Kidney epithelial cell (primary cell): ENCODE results near the gene ERI2. TPM values are rescaled to one million over a fixed set of nuclear protein-coding genes. Genes with fewer than 3 reads are reported as not detected.
A peak's percentile ranks its signal among the peaks of the same experiment; 100 is the strongest.

ENCODE experiments used
- DNase-seq: peaks from one replicate; pipeline ENCODE4 v3.0.0-alpha.2; 2010; ENCODE audit warnings: low read depth
- H3K27me3 ChIP-seq: 2 replicates; pipeline ENCODE4 v1.6.0; 2011; ENCODE audit warnings: low read length; ENCODE audit not compliant: control insufficient read depth, insufficient read depth
- H3K36me3 ChIP-seq: 2 replicates; pipeline ENCODE4 v1.5.1; 2011; ENCODE audit warnings: low read length; ENCODE audit not compliant: control insufficient read depth, insufficient read depth
- H3K4me3 ChIP-seq: 2 replicates; pipeline ENCODE4 v1.5.1; 2011; ENCODE audit warnings: low read depth, mild to moderate bottlenecking, control low read depth, low read length
- CTCF ChIP-seq: IDR thresholded peaks from 2 replicates; pipeline ENCODE4 v1.5.1; 2011; ENCODE audit warnings: mild to moderate bottlenecking, moderate library complexity, low read length, control low read depth, inconsistent platforms; ENCODE audit not compliant: insufficient read depth, poor library complexity, severe bottlenecking
- total RNA-seq: library from RNA; depleted of rRNA; stranded (reverse); fragments of >200 nt; gene quantifications from 2 replicates; pipeline ENCODE4 v1.2.3, GENCODE V29; 2015

Gene ERI2, protein sequence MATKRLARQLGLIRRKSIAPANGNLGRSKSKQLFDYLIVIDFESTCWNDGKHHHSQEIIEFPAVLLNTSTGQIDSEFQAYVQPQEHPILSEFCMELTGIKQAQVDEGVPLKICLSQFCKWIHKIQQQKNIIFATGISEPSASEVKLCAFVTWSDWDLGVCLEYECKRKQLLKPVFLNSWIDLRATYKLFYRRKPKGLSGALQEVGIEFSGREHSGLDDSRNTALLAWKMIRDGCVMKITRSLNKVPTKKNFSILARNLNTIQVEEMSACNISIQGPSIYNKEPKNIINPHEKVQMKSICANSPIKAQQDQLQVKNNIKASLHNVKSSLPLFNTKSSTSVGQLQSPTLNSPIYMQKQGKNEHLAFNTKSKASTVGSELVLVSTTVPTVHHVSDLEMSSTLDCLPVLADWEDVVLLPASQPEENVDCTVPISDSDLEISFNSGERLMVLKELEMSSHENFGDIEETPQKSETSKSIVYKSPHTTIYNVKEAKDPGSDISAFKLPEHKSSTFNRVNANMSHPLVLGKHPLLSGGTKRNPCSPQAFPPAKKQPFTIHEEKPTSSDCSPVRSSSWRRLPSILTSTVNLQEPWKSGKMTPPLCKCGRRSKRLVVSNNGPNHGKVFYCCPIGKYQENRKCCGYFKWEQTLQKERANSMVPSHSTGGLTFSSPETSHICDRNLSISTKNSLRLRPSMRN
- 15.3 and 20.5 TPM in 2 replicates for total RNA-seq

GRCh38 chr16:20806168-20807050 is at the start of gene ERI2, which contains the start of gene REXO5:
Gene ERI2, minus strand, starts transcription at chr16:20806472. Its CDS starts 42 bp downstream, at chr16:20806430.
Gene REXO5, plus strand, starts transcription at chr16:20806527. Its CDS starts 427 bp downstream, at chr16:20806954.
- H3K36me3 ChIP-seq = no peaks in the 10 kb centered on the region
- TF ChIP-seq CTCF = peak; percentile 58
- DNase-seq = peak; percentile 83

DNA sequence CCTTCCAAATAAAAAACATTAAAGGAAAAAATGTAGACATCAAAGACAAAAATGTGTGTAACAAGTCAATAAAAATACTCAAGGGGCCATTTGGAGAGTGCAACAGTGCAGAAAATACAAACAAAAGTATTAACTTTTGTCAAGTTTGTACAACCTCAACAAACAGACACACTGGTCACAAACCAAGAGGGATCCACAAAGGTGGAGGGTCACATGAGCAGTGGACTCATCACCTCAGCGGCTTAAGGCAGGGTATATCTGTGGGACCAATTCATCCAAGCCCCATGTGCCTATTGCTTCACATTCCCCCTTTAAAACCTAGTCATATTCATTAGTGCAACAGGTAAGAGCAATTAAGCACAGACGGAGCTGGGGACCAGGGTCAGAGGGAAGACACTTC is 48.7 kb upstream of the ERI2 start:
- Histone ChIP-seq H3K27me3 (no peaks in the 10 kb centered on the region), H3K4me3 (no peak overlapping the region), H3K36me3 (no peaks in the 10 kb centered on the region)
- no peak for DNase-seq
- TF ChIP-seq CTCF = no peak

More at GRCh38 chr16:20806168-20807050, at the start of gene ERI2, which contains the start of gene REXO5:
- H3K4me3 ChIP-seq = peak within 1 kb of the TSS; percentile 79
- H3K27me3 ChIP-seq = no peaks in the 10 kb centered on the region

GRCh38 chr16:20853981-20854620 is 47.8 kb upstream of the ERI2 start:
- Histone ChIP-seq H3K4me3 (no peak overlapping the region), H3K27me3 (no peaks in the 10 kb centered on the region), H3K36me3 (no peaks in the 10 kb centered on the region)
- no peak for DNase-seq
- TF ChIP-seq CTCF = no peak

DNA sequence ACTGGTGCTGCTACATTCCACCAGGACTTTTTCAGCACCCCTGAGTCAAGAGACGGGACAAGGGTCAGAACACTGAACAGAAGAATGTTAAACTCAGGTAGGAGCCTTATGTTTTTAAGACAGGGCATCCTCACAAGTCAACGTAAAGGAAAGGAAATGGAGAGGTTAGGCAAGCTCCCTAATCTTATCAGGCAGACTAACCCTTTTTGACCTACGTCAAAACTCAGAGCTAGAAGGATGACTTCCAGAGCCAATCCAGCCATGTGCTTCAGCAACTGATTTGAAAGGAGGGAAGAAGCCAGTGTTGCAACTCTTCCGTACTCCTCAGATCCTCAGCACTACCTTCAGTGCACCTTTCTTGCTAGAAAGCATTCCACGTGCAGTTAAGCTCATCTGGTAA is 46.9 kb upstream of the ERI2 start:
- H3K27me3 ChIP-seq = no peaks in the 10 kb centered on the region
- no peaks in the 10 kb centered on the region for H3K36me3 ChIP-seq
- DNase-seq = no peak
- no peak overlapping the region for H3K4me3 ChIP-seq
- TF ChIP-seq CTCF = no peak

DNA sequence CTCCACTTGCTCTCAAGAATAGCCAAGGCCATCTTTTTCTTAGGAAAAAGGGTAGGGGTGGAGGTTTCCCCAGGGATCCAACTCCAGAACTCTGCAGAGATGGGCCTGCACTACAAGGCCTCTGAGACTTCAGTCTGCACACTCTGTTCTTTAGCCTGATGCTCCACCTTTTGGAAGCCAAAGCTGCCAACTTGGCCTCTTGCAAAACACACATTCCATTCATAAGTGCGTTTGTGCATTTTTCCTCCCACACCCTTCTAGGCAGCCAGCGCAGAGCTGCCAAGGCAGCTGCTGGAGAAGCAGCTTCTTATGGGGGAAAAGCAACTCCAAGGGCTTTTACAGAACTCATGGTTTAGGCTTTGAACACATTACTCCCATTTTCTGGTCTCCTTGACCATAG is 45.3 kb upstream of the ERI2 start:
- TF ChIP-seq CTCF = no peak
- peak; percentile 50 for DNase-seq
- H3K4me3 ChIP-seq = no peak overlapping the region
- no peaks in the 10 kb centered on the region for H3K27me3 ChIP-seq
- H3K36me3 ChIP-seq = no peaks in the 10 kb centered on the region
